Activated naive CD8-positive, alpha-beta T cell treated with anti-CD3 and anti-CD28 coated beads, Interleukin-2, amount 50 U/mL, for 24 hours (primary cell): ENCODE data around the gene TPST2.

Source experiments
- ATAC-seq: fragments of 150-1000 bp; cut with Tn5 transposase; one replicate; pipeline ENCODE4 v1.10.0; 2021
- DNase-seq: peaks from one replicate; pipeline ENCODE4 v3.0.0; 2021
- H3K27ac Mint-ChIP-seq: one replicate; pipeline ENCODE4 v1.8.0; 2021; ENCODE audit warnings: mild to moderate bottlenecking, mixed read lengths
- H3K27me3 Mint-ChIP-seq: one replicate; pipeline ENCODE4 v1.8.0; 2021; ENCODE audit warnings: mixed read lengths
- H3K36me3 Mint-ChIP-seq: one replicate; pipeline ENCODE4 v1.8.0; 2021; ENCODE audit warnings: low read depth, mixed read lengths
- H3K4me1 Mint-ChIP-seq: one replicate; pipeline ENCODE4 v1.8.0; 2021; ENCODE audit warnings: mixed read lengths
- H3K4me3 Mint-ChIP-seq: one replicate; pipeline ENCODE4 v1.8.0; 2021; ENCODE audit warnings: mild to moderate bottlenecking, moderate library complexity, mixed read lengths
- H3K9me3 Mint-ChIP-seq: one replicate; pipeline ENCODE4 v1.8.0; 2021; ENCODE audit warnings: mixed read lengths

TPST2 gene

DNA sequence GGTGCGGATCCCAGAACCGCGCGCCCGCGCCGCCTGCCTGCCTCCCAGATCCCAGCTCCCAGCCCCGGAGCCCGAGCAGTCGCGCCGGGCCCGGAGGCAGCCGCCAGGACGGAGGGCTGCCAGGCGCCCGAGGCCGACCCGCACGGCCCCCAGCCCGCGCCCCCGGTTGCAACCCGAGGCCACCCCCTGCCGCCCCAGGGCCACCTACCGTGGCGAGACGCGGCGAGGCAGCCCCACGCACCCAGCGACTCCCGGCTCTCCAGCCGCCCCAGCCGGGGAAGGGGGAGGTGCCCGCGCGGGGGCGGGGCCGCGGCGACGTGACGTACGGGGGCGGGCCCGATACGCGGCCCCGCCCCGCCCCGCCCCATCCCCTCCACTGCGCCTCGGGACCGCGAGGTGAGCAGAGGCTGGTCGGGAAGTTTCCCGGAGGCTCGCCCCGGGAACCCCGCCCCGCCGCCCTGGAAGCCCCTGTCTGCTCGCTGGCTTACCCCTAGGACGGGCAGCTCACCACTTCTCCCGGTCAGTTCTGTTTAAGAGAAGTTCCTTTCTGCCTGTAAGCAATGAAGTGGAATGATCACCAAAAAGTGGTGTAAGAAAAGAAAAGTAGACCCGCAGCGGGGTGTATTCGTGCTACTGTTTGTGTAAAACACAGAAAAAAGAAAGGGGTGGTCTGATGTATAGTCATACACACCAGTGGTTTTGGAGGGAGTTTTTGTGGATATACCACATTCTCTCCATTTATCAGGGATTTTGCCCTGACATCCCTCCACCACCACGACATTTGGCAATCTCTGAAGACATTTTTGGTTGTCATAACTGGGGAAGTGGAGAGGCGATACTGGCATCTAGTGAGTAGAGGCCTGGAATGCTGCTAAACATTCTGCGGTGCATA is at the start of gene TPST2:
TSS of gene TPST2 (minus strand) at position 288 of the 892 bp plus-strand sequence. CDS start 48,502 bp downstream, outside the sequence.
- DNase-seq, result peak; percentile 81
- ATAC-seq, result peak; percentile 73
- Mint-ChIP-seq H3K36me3 (peaks cover 10% of the 10 kb centered on the region), H3K4me3 (peak within 1 kb of the TSS; percentile 88), H3K9me3 (no peaks in the 10 kb centered on the region), H3K4me1 (peaks cover 80% of the 10 kb centered on the region), H3K27ac (peak within 1 kb of the TSS; percentile 89), H3K27me3 (no peaks in the 10 kb centered on the region)

DNA sequence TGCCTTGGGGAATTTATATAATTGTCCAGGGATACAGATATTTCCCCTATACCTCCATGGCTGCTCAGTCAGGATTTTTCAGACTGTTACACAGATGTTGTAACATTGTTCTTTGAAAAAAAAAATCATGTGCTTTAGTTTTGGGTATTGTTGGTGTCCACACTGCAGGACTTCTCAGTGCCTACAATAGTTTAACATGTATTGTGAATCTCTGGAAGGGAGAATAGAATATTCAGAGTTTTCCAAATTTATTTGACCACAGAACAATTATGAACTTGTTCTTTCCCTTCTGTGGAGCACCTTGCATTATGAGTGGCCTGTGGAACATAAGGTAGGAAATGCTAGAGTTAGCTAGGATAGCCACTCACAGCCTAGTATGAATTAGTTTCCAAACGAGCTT is 46.4 kb upstream of the TPST2 start:
- H3K4me3 Mint-ChIP-seq, result no peak overlapping the region
- no peaks in the 10 kb centered on the region for H3K36me3 Mint-ChIP-seq
- H3K4me1 Mint-ChIP-seq, result peaks cover 17% of the 10 kb centered on the region
- H3K9me3 Mint-ChIP-seq, result no peaks in the 10 kb centered on the region
- no peak overlapping the region for H3K27ac Mint-ChIP-seq
- peaks cover 3% of the 10 kb centered on the region for H3K27me3 Mint-ChIP-seq
- no peak for ATAC-seq
- DNase-seq, result no peak

DNA sequence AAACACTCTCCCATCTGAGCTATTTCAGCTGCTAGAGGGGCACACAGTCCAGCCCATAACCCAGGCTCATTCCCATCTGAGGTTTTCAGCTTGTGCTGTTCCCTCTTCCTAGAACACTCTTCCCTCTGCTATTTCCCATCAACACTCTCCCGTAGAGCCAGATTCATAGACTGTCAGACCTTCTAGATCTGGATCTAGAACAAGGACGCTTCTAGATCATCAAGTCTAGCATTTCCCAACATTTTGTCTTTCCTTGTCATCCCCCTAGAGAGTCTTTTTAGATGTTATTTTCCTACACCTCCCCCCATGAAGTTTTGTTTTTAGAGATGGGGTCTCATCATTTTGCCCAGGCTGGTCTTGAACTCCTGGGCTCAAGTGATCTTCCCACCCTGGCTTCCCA is 45.2 kb upstream of the TPST2 start:
- peaks cover 3% of the 10 kb centered on the region for H3K27me3 Mint-ChIP-seq
- no peak overlapping the region for H3K4me3 Mint-ChIP-seq

DNA sequence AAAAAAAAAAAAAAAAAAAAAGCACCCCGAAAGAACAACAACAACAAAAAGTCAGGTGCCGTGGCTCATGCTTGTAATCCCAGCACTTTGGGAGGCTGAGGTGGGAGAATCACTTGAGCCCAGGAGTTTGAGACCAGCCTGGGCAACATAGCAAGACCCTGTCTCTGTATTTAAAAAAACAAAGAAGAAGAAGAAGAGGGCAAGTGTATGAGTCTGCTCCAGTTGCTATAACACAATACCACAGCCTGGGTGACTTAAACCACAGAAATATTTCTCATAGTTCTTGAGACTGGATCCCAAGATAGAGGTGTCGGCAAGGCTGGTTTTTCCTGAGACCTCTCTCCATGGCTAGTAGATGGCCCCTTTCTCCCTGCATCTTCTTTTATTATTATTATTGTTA is 44.3 kb upstream of the TPST2 start:
- ATAC-seq (no peak), DNase-seq (no peak)
- Mint-ChIP-seq H3K27ac (no peak overlapping the region), H3K27me3 (peaks cover 3% of the 10 kb centered on the region), H3K4me1 (peaks cover 8% of the 10 kb centered on the region), H3K9me3 (no peaks in the 10 kb centered on the region), H3K4me3 (no peak overlapping the region), H3K36me3 (no peaks in the 10 kb centered on the region)

More for the DNA sequence above, 45.2 kb upstream of the TPST2 start:
- Mint-ChIP-seq H3K9me3 (no peaks in the 10 kb centered on the region), H3K4me1 (peaks cover 12% of the 10 kb centered on the region), H3K27ac (no peak overlapping the region), H3K36me3 (no peaks in the 10 kb centered on the region)
- no peak for ATAC-seq
- no peak for DNase-seq

DNA sequence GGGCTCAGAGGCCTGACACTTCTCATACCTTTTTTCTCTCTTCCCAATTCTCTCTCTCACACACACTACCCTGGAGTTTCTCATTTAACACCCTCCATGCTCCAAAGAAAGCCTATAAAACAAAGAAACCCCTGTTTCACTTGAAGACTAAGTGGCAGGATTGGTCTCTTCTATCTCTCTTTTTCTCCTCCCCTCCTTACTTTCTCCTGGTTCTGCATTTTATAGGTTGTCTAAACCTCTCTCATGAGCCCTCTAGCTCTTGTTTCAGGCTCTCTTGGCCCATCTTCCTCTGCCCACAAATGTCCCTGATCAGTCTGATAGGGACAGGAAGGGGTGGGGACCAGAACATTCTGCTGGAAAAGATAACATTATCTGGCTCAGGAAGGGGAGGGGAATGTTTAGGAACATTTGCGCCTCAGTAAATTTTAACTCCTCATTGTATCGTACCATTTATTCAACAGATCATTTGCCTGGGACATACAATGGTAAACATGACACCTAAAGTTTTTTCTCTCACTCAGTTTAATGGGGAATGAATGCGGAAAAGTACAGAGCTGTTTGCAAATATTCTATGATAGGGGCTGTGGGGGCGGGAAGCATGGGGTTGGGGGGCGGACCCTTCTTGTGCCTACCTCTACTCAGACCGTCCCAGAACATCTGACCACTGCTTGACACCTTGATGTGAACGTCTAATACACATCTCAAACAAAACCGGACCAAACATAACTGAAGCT is 42.7 kb upstream of the TPST2 start:
- Mint-ChIP-seq H3K27ac (peak overlapping the region; percentile 1), H3K4me3 (no peak overlapping the region), H3K9me3 (no peaks in the 10 kb centered on the region), H3K36me3 (no peaks in the 10 kb centered on the region), H3K4me1 (peaks cover 10% of the 10 kb centered on the region), H3K27me3 (peaks cover 3% of the 10 kb centered on the region)
- DNase-seq, result no peak
- no peak for ATAC-seq

DNA sequence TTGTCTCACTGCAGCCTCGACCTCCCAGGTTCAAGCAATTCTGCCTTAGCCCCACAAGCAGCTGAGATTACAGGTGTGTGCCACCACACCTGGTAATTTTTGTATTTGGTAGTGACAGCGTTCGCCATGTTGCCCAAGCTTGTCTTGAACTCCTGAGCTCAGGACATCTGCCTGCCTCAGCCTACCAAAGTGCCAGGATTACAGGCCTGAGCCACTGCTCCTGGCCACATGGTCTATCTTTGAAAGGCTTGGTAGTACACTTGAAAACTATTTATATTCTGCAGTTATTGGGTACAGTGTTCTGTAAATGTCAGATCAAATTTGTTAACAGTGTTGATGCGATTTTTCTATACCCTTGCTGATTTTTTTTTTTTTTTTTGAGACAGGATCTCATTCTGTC is 41.4 kb upstream of the TPST2 start:
- DNase-seq (no peak), ATAC-seq (no peak)
- H3K9me3 Mint-ChIP-seq, result no peaks in the 10 kb centered on the region
- H3K27me3 Mint-ChIP-seq, result peaks cover 3% of the 10 kb centered on the region
- H3K36me3 Mint-ChIP-seq, result no peaks in the 10 kb centered on the region
- H3K27ac Mint-ChIP-seq, result no peak overlapping the region
- no peak overlapping the region for H3K4me3 Mint-ChIP-seq
- H3K4me1 Mint-ChIP-seq, result peaks cover 13% of the 10 kb centered on the region

DNA sequence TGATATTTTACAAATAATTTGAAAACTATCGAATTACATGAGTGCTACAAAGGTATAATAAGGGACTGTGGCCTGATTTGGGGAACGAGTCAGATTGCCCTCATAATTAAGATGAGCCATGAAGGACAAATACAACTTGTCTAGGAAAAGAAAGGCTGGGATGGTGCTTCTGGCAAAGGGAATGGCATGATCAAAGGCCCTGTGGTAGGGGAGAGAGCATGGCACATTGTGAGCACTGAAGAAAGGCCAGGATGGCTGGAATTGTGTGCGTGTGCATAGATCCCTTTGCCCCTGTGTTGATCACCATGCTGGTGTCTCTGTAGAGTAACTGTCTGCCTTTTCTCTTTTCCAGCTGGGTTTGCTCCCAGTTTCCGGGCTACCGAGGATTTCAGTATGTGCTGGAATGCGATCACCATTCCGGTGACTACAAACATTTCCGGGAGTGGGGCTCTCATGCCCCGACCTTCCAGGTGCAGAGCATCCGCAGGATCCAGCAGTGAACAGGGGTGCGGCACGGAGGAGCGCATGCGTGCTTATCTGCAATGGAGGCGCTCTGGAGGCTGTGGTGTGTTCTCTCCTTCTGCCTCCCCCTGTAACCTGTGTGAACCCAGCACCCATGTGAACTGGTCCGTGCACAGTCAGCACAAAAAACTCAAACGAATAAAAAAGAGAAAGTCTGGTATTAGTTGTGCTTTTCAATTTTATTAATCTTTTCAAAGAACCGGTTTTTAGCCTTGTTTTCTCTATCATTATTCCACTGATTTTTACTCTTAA is 40.2 kb upstream of the TPST2 start:
- DNase-seq (no peak), ATAC-seq (no peak)
- H3K27ac Mint-ChIP-seq, result no peak overlapping the region
- H3K27me3 Mint-ChIP-seq, result peaks cover 3% of the 10 kb centered on the region
- no peaks in the 10 kb centered on the region for H3K36me3 Mint-ChIP-seq
- no peak overlapping the region for H3K4me3 Mint-ChIP-seq
- peaks cover 13% of the 10 kb centered on the region for H3K4me1 Mint-ChIP-seq
- H3K9me3 Mint-ChIP-seq, result no peaks in the 10 kb centered on the region

DNA sequence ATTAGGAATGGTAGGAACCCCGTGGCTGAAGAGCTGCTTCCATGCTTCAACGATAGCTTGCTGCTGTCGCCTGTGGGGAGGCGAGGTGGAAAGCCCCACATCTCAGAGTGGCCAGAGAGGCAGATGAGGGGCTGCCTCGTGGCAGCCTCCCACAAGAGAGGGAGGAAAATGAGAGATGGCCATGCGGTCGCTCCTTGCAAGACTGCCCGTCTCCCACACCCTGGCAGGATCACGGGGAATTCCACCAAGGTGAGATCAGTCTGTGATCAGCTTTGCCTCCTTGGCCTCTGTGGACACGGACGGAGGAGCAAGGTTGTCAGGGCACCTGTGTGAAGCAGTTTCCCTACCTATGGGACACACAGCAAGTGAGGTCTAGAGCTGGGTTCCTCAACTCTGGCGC is 34.9 kb upstream of the TPST2 start:
- H3K4me3 Mint-ChIP-seq, result no peak overlapping the region
- no peak for DNase-seq
- H3K9me3 Mint-ChIP-seq, result no peaks in the 10 kb centered on the region
- ATAC-seq, result no peak
- H3K27me3 Mint-ChIP-seq, result no peaks in the 10 kb centered on the region
- H3K36me3 Mint-ChIP-seq, result no peaks in the 10 kb centered on the region
- peaks cover 5% of the 10 kb centered on the region for H3K4me1 Mint-ChIP-seq
- H3K27ac Mint-ChIP-seq, result no peak overlapping the region

DNA sequence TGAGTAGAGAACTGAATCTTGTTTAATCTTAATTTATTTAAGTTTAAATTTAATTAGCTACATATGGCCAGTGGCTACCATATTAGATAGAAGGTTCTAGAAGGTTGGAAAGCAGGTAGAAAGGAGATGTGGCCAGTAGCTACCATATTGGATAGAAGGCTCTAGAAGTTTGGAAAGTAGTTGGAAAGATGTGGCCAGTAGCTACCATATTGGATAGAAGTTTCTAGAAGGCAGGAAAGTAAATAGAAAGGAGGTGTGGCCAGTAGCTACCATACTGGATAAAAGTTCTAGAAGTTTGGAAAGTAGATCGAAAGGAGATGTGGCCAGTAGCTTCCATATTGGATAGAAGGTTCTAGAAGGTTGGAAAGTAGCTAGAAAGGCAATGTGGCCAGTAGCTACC is 34.1 kb upstream of the TPST2 start:
- no peaks in the 10 kb centered on the region for H3K9me3 Mint-ChIP-seq
- no peak overlapping the region for H3K27ac Mint-ChIP-seq
- H3K4me3 Mint-ChIP-seq, result no peak overlapping the region
- peaks cover 5% of the 10 kb centered on the region for H3K4me1 Mint-ChIP-seq
- no peaks in the 10 kb centered on the region for H3K36me3 Mint-ChIP-seq
- DNase-seq, result no peak
- H3K27me3 Mint-ChIP-seq, result no peaks in the 10 kb centered on the region
- ATAC-seq, result no peak

DNA sequence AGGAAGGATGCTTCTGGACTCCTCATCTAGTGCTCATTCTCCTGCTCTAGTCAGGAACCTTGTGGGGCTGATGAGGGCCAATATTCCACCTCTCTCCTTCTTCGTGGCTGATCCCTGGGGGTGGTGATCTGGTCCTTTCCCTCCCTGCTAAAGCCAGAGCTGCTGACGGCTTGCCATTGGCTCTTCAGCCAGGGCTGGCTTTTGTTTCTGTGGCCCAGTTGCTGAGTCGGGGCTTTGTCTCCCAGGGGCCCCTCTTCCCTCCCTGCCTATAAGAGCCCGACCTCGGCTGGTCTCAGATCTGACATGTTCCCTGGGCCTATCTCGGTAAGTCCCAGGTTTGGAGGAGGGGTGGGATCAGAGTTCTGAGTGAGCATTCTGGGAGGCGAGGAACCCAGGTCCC is 31.7 kb upstream of the TPST2 start, which contains the start of gene CRYBA4:
TSS of gene CRYBA4 (plus strand) at position 301 of the 400 bp plus-strand sequence. CDS start 634 bp downstream, outside the sequence.
- DNase-seq (no peak), ATAC-seq (no peak)
- Mint-ChIP-seq H3K4me3 (no peak within 1 kb of the TSS), H3K27ac (no peak within 1 kb of the TSS), H3K27me3 (no peaks in the 10 kb centered on the region), H3K9me3 (no peaks in the 10 kb centered on the region), H3K36me3 (no peaks in the 10 kb centered on the region), H3K4me1 (peaks cover 6% of the 10 kb centered on the region)

DNA sequence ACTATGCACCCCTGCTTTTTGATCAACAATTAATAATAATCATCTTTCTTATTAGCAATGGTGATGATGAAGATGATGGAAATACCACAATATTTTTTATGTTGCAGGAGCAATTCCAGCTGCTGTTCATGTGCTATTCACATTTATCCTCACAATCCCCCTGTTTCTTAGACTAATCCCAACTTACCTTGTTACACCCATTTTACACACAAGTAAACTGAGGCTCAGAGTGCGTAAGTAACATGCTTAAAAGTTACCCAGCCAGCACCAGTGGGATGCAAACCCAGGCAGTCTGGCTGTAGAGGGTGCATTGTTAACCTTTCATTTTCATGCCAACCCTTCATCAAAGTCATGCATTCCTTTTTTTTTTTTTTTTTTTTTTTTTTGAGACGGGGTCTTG is 30.3 kb upstream of the TPST2 start:
- no peaks in the 10 kb centered on the region for H3K36me3 Mint-ChIP-seq
- no peaks in the 10 kb centered on the region for H3K27me3 Mint-ChIP-seq
- no peaks in the 10 kb centered on the region for H3K9me3 Mint-ChIP-seq
- H3K4me3 Mint-ChIP-seq, result no peak overlapping the region
- H3K27ac Mint-ChIP-seq, result no peak overlapping the region
- peaks cover 6% of the 10 kb centered on the region for H3K4me1 Mint-ChIP-seq
- ATAC-seq, result no peak
- no peak for DNase-seq

DNA sequence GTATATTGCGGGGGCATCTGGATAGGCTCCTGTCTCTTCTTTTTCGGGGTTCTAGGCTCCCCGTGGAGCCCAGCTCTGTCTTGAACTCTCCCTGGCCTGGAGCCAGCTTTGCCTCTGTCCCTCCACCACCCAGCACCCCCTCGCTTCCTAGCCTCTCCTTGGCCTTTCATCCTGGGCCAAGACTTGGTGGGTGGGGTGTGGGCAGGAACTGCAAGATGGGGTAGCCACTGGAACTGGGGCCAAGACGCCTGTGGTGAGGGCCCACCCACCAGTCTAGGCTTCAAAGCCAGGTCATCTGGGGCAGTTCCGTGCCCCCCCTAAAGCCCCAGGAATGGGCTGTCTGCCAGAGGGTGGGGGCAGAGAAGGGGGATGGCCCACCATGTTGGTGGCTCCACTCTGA is 29.6 kb upstream of the TPST2 start:
- Mint-ChIP-seq H3K27me3 (no peaks in the 10 kb centered on the region), H3K36me3 (no peaks in the 10 kb centered on the region), H3K4me3 (no peak overlapping the region), H3K27ac (no peak overlapping the region), H3K9me3 (no peaks in the 10 kb centered on the region), H3K4me1 (peaks cover 9% of the 10 kb centered on the region)
- no peak for DNase-seq
- ATAC-seq, result no peak

DNA sequence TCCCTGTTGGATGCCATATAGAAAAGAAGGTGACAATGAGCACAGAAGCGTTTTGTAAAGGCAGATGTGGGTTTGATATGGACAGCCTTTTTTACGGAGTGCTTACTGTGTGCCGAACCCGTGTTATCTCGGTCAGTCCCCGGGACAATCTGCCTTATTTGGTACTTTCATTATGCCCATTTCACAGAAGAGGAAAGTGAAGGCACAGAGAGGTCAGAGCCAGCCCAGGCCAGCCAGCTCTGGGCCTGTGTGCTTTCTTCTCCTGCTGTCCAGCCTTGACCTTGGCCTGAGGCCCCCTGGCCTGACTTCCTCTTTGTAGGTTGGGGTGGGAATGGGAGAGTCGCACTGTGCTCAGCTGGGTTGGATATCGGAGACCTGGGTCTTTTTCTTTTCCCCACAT is 28.5 kb upstream of the TPST2 start:
- Mint-ChIP-seq H3K4me1 (peaks cover 9% of the 10 kb centered on the region), H3K27ac (no peak overlapping the region), H3K36me3 (no peaks in the 10 kb centered on the region), H3K4me3 (no peak overlapping the region), H3K9me3 (no peaks in the 10 kb centered on the region), H3K27me3 (no peaks in the 10 kb centered on the region)
- ATAC-seq (no peak), DNase-seq (no peak)
